Activated naive CD8-positive, alpha-beta T cell treated with anti-CD3 and anti-CD28 coated beads, Interleukin-2, amount 50 U/mL, for 24 hours (primary cell): ENCODE measurements around the gene PRKCD.
A peak's percentile ranks its signal among the peaks of the same experiment; 100 is the strongest.

Source experiments
- ATAC-seq: fragments of 150-1000 bp; cut with Tn5 transposase; one replicate; pipeline ENCODE4 v1.10.0; 2021
- DNase-seq: peaks from one replicate; pipeline ENCODE4 v3.0.0; 2021
- H3K27ac Mint-ChIP-seq: one replicate; pipeline ENCODE4 v1.8.0; 2021; ENCODE audit warnings: mild to moderate bottlenecking, mixed read lengths
- H3K27me3 Mint-ChIP-seq: one replicate; pipeline ENCODE4 v1.8.0; 2021; ENCODE audit warnings: mixed read lengths
- H3K36me3 Mint-ChIP-seq: one replicate; pipeline ENCODE4 v1.8.0; 2021; ENCODE audit warnings: low read depth, mixed read lengths
- H3K4me1 Mint-ChIP-seq: one replicate; pipeline ENCODE4 v1.8.0; 2021; ENCODE audit warnings: mixed read lengths
- H3K4me3 Mint-ChIP-seq: one replicate; pipeline ENCODE4 v1.8.0; 2021; ENCODE audit warnings: mild to moderate bottlenecking, moderate library complexity, mixed read lengths
- H3K9me3 Mint-ChIP-seq: one replicate; pipeline ENCODE4 v1.8.0; 2021; ENCODE audit warnings: mixed read lengths

The PRKCD gene

GRCh38 chr3:53160660-53161449 is at the start of gene PRKCD:
PRKCD (plus strand) TSS chr3:53161209; CDS start chr3:53178423, 17,214 bp downstream.
- Mint-ChIP-seq H3K27me3 (peaks cover 20% of the 10 kb centered on the region), H3K4me3 (peak within 1 kb of the TSS; percentile 81), H3K9me3 (no peaks in the 10 kb centered on the region), H3K4me1 (peaks cover 18% of the 10 kb centered on the region), H3K27ac (peak within 1 kb of the TSS; percentile 49), H3K36me3 (no peaks in the 10 kb centered on the region)
- DNase-seq: peak; percentile 78
- peak; percentile 73 for ATAC-seq

GRCh38 chr3:53111822-53112221 is 49.2 kb upstream of the PRKCD start:
- no peak overlapping the region for H3K27ac Mint-ChIP-seq
- H3K27me3 Mint-ChIP-seq: no peaks in the 10 kb centered on the region
- peaks cover 19% of the 10 kb centered on the region for H3K4me1 Mint-ChIP-seq
- no peak overlapping the region for H3K4me3 Mint-ChIP-seq
- H3K9me3 Mint-ChIP-seq: no peaks in the 10 kb centered on the region
- H3K36me3 Mint-ChIP-seq: peaks cover 22% of the 10 kb centered on the region
- no peak for DNase-seq
- no peak for ATAC-seq

GRCh38 chr3:53113293-53114010 is 47.6 kb upstream of the PRKCD start:
- peaks cover 32% of the 10 kb centered on the region for H3K36me3 Mint-ChIP-seq
- H3K4me3 Mint-ChIP-seq: no peak overlapping the region
- no peak for DNase-seq
- peaks cover 17% of the 10 kb centered on the region for H3K4me1 Mint-ChIP-seq
- H3K27ac Mint-ChIP-seq: no peak overlapping the region
- no peaks in the 10 kb centered on the region for H3K9me3 Mint-ChIP-seq
- H3K27me3 Mint-ChIP-seq: no peaks in the 10 kb centered on the region
- no peak for ATAC-seq

- Mint-ChIP-seq H3K4me3 (no peak overlapping the region), H3K27ac (no peak overlapping the region), H3K9me3 (no peaks in the 10 kb centered on the region), H3K27me3 (no peaks in the 10 kb centered on the region), H3K36me3 (peaks cover 33% of the 10 kb centered on the region), H3K4me1 (peaks cover 14% of the 10 kb centered on the region)
- peak; percentile 84 for DNase-seq
- peak; percentile 64 for ATAC-seq
Measured at GRCh38 chr3:53114011-53114400, 47.0 kb upstream of the PRKCD start.

- no peak overlapping the region for H3K27ac Mint-ChIP-seq
- H3K4me1 Mint-ChIP-seq: peaks cover 9% of the 10 kb centered on the region
- H3K4me3 Mint-ChIP-seq: no peak overlapping the region
- ATAC-seq (peak; percentile 86), DNase-seq (no peak)
- peaks cover 31% of the 10 kb centered on the region for H3K36me3 Mint-ChIP-seq
- H3K9me3 Mint-ChIP-seq: no peaks in the 10 kb centered on the region
- no peaks in the 10 kb centered on the region for H3K27me3 Mint-ChIP-seq
Measured at GRCh38 chr3:53114412-53115074, 46.5 kb upstream of the PRKCD start.

- Mint-ChIP-seq H3K27me3 (no peaks in the 10 kb centered on the region), H3K4me3 (no peak overlapping the region), H3K4me1 (no peaks in the 10 kb centered on the region), H3K9me3 (no peaks in the 10 kb centered on the region), H3K27ac (no peak overlapping the region), H3K36me3 (peaks cover 33% of the 10 kb centered on the region)
- ATAC-seq: no peak
- no peak for DNase-seq
Measured at GRCh38 chr3:53116956-53117355, 44.1 kb upstream of the PRKCD start.

GRCh38 chr3:53120336-53120735 is 40.7 kb upstream of the PRKCD start:
- H3K4me3 Mint-ChIP-seq: no peak overlapping the region
- no peak for DNase-seq
- ATAC-seq: no peak
- no peak overlapping the region for H3K27ac Mint-ChIP-seq
- peaks cover 56% of the 10 kb centered on the region for H3K36me3 Mint-ChIP-seq
- no peaks in the 10 kb centered on the region for H3K27me3 Mint-ChIP-seq
- no peaks in the 10 kb centered on the region for H3K4me1 Mint-ChIP-seq
- H3K9me3 Mint-ChIP-seq: no peaks in the 10 kb centered on the region

GRCh38 chr3:53122255-53122932 is 38.6 kb upstream of the PRKCD start:
- Mint-ChIP-seq H3K4me3 (no peak overlapping the region), H3K27me3 (no peaks in the 10 kb centered on the region), H3K27ac (no peak overlapping the region), H3K9me3 (no peaks in the 10 kb centered on the region), H3K4me1 (no peaks in the 10 kb centered on the region), H3K36me3 (peaks cover 50% of the 10 kb centered on the region)
- DNase-seq (no peak), ATAC-seq (no peak)

GRCh38 chr3:53122933-53123305 is 38.1 kb upstream of the PRKCD start:
- H3K27ac Mint-ChIP-seq: no peak overlapping the region
- no peaks in the 10 kb centered on the region for H3K27me3 Mint-ChIP-seq
- no peaks in the 10 kb centered on the region for H3K9me3 Mint-ChIP-seq
- DNase-seq (no peak), ATAC-seq (no peak)
- no peak overlapping the region for H3K4me3 Mint-ChIP-seq
- H3K36me3 Mint-ChIP-seq: peaks cover 47% of the 10 kb centered on the region
- H3K4me1 Mint-ChIP-seq: no peaks in the 10 kb centered on the region

GRCh38 chr3:53123510-53123909 is 37.5 kb upstream of the PRKCD start:
- H3K4me1 Mint-ChIP-seq: peaks cover 4% of the 10 kb centered on the region
- peaks cover 42% of the 10 kb centered on the region for H3K36me3 Mint-ChIP-seq
- no peak overlapping the region for H3K4me3 Mint-ChIP-seq
- ATAC-seq (no peak), DNase-seq (no peak)
- H3K27me3 Mint-ChIP-seq: no peaks in the 10 kb centered on the region
- H3K9me3 Mint-ChIP-seq: no peaks in the 10 kb centered on the region
- H3K27ac Mint-ChIP-seq: no peak overlapping the region

GRCh38 chr3:53123953-53124352 is 37.1 kb upstream of the PRKCD start:
- Mint-ChIP-seq H3K4me1 (peaks cover 8% of the 10 kb centered on the region), H3K27me3 (no peaks in the 10 kb centered on the region), H3K27ac (no peak overlapping the region), H3K36me3 (peaks cover 43% of the 10 kb centered on the region), H3K9me3 (no peaks in the 10 kb centered on the region), H3K4me3 (no peak overlapping the region)
- no peak for DNase-seq
- no peak for ATAC-seq

- peaks cover 25% of the 10 kb centered on the region for H3K4me1 Mint-ChIP-seq
- ATAC-seq (no peak), DNase-seq (no peak)
- H3K27me3 Mint-ChIP-seq: no peaks in the 10 kb centered on the region
- H3K9me3 Mint-ChIP-seq: no peaks in the 10 kb centered on the region
- no peak overlapping the region for H3K27ac Mint-ChIP-seq
- H3K4me3 Mint-ChIP-seq: no peak overlapping the region
- H3K36me3 Mint-ChIP-seq: peaks cover 34% of the 10 kb centered on the region
Measured at GRCh38 chr3:53126601-53127000, 34.4 kb upstream of the PRKCD start.

- Mint-ChIP-seq H3K36me3 (peaks cover 15% of the 10 kb centered on the region), H3K9me3 (no peaks in the 10 kb centered on the region), H3K4me1 (peaks cover 25% of the 10 kb centered on the region), H3K27me3 (no peaks in the 10 kb centered on the region), H3K27ac (peak overlapping the region; percentile 99), H3K4me3 (peak overlapping the region; percentile 95)
- no peak for DNase-seq
- no peak for ATAC-seq
Measured at GRCh38 chr3:53129344-53129743, 31.7 kb upstream of the PRKCD start.

GRCh38 chr3:53130179-53131061 is 30.6 kb upstream of the PRKCD start, which contains the start of gene RFT1:
RFT1 (minus strand) TSS chr3:53130435; CDS start chr3:53130400, 35 bp downstream.
- peaks cover 25% of the 10 kb centered on the region for H3K4me1 Mint-ChIP-seq
- H3K9me3 Mint-ChIP-seq: no peaks in the 10 kb centered on the region
- H3K27me3 Mint-ChIP-seq: no peaks in the 10 kb centered on the region
- peak within 1 kb of the TSS; percentile 95 for H3K4me3 Mint-ChIP-seq
- ATAC-seq (peak; percentile 96), DNase-seq (peak; percentile 99)
- H3K27ac Mint-ChIP-seq: peak within 1 kb of the TSS; percentile 99
- peaks cover 9% of the 10 kb centered on the region for H3K36me3 Mint-ChIP-seq
